Upper lobe of right lung (tissue), 1 donor: Measurements from ENCODE around the gene AUH. TPM values are rescaled to one million over a fixed set of nuclear protein-coding genes. Genes with fewer than 3 reads are reported as not detected.
"Not testable (repeated sequence)": the region's sequence is repeated elsewhere in the genome, so short reads cannot be mapped to it uniquely, and the experiment has no call there.

ENCODE experiments used
- ATAC-seq: fragments of 200-7000 bp; cut with Tn5 transposase; one replicate; pipeline ENCODE4 v1.9.1; 2020; ENCODE audit warnings: mild to moderate bottlenecking, moderate library complexity
- DNase-seq: peaks from one replicate; pipeline ENCODE4 v3.0.0-alpha.2; 2020
- H3K27ac ChIP-seq: fragments of 200-600 bp; one replicate; pipeline ENCODE4 v1.8.0; 2022
- H3K27me3 ChIP-seq: fragments of 200-600 bp; one replicate; pipeline ENCODE4 v1.8.0; 2022; ENCODE audit warnings: mild to moderate bottlenecking
- H3K36me3 ChIP-seq: fragments of 200-600 bp; one replicate; pipeline ENCODE4 v1.8.0; 2022
- H3K4me1 ChIP-seq: fragments of 200-600 bp; one replicate; pipeline ENCODE4 v1.8.0; 2022
- H3K4me3 ChIP-seq: fragments of 200-600 bp; one replicate; pipeline ENCODE4 v1.8.0; 2022; ENCODE audit warnings: mild to moderate bottlenecking
- H3K9me3 ChIP-seq: fragments of 200-600 bp; one replicate; pipeline ENCODE4 v1.8.0; 2022
- CTCF ChIP-seq: fragments of 200-600 bp; IDR thresholded peaks from one replicate; pipeline ENCODE4 v1.8.0; 2022; ENCODE audit warnings: antibody characterized with exemption
- intact Hi-C: fragments of 100-400 bp; cut with DNase I; formaldehyde crosslinking; loops from one replicate; pipeline ENCODE4 v1.11.0; 2022
- total RNA-seq: library from RNA; stranded (reverse); fragmentation: NEBNext Ultra II Directional; extraction: Animal tissue kit (Norgen Biotek cat#: 25700); gene quantifications from one replicate; pipeline ENCODE4 v1.2.1, GENCODE V29; 2021
- donor health status: DM: no; HTN: yes; CAD: no; lungs with severe emphysema.

AUH gene
- total RNA-seq, 1 donor from 2014 or later, result 18.6 TPM

DNA sequence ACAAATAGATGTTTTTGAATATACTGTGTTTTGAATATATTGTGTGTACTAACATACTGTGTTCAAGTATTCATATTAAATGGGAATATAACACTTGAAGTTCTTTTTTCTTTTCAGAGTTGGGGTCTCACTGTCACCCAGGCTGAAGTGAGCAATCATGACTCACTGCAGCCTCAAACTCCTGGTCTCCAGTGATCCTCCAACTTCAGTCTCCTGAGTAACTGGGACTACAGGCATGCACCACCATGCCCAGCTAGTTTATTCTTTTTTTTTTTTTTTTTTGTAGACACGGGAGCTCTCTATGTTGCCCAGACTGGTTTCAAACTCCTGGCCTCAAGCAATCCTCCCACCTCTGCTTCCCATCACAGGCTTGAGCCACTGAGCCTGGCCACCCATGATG is 23.2 kb upstream of the AUH start:
- no peaks in the 10 kb centered on the region for H3K36me3 ChIP-seq
- H3K9me3 ChIP-seq, result no peaks in the 10 kb centered on the region
- intact Hi-C loops, result no loop called here
- DNase-seq, result no peak
- H3K27ac ChIP-seq, result no peak overlapping the region
- no peaks in the 10 kb centered on the region for H3K4me1 ChIP-seq
- TF ChIP-seq CTCF, result no peak
- H3K4me3 ChIP-seq, result no peak overlapping the region
- ATAC-seq, result no peak
- H3K27me3 ChIP-seq, result no peaks in the 10 kb centered on the region

DNA sequence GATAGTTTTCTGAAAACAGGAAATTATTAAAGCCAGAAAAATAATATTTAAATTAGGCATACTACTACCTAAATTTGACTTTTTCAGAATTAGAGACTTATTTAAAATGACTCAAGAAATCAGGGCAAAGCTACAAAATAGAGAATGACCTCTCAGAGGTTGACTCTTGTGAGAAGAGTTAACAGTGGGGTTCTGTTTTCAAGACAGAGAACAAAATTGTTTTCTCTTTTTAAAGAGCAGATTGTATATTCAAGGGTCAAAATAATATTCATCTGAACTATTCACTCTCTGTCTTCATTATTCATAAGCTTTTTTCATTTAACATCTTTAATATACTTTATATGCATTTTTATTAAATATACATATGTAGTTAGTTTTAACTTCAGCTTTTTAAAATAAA is 21.9 kb upstream of the AUH start:
- H3K36me3 ChIP-seq, result no peaks in the 10 kb centered on the region
- intact Hi-C loops, result no loop called here
- TF ChIP-seq CTCF, result no peak
- no peak overlapping the region for H3K27ac ChIP-seq
- ATAC-seq (no peak), DNase-seq (no peak)
- no peaks in the 10 kb centered on the region for H3K27me3 ChIP-seq
- H3K4me1 ChIP-seq, result peaks cover 10% of the 10 kb centered on the region
- no peaks in the 10 kb centered on the region for H3K9me3 ChIP-seq
- no peak overlapping the region for H3K4me3 ChIP-seq

GRCh38 chr9:91382298-91382697 is 20.6 kb upstream of the AUH start:
- DNase-seq (no peak), ATAC-seq (no peak)
- no peak overlapping the region for H3K4me3 ChIP-seq
- H3K36me3 ChIP-seq, result no peaks in the 10 kb centered on the region
- no peaks in the 10 kb centered on the region for H3K27me3 ChIP-seq
- no peaks in the 10 kb centered on the region for H3K9me3 ChIP-seq
- TF ChIP-seq CTCF, result no peak
- intact Hi-C loops, result no loop called here
- H3K27ac ChIP-seq, result no peak overlapping the region
- peaks cover 15% of the 10 kb centered on the region for H3K4me1 ChIP-seq

DNA sequence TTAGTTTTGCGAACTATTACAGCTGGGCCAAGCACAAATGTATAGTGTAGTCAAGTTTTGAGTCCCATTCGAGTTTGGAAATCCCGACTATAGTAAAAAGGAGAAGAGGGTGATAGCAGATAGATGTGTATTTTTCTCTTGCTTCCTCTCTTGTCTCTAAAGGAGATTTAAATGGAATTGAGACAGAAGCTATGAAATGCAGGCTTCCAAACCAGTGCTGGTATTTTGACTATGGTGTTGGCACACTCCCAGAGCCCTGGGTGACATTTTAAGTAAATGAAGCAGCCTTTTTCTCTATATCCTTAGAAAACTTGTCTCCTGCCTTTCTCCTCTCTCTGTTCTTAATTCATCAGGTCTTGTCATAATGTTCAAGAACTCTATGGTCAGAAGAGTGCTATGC is 17.7 kb upstream of the AUH start:
- no peak for DNase-seq
- Histone ChIP-seq H3K27me3 (no peaks in the 10 kb centered on the region), H3K9me3 (no peaks in the 10 kb centered on the region), H3K27ac (no peak overlapping the region), H3K36me3 (no peaks in the 10 kb centered on the region), H3K4me3 (no peak overlapping the region), H3K4me1 (peaks cover 36% of the 10 kb centered on the region)
- no peak for TF ChIP-seq CTCF
- intact Hi-C loops, result no loop called here
- no peak for ATAC-seq

DNA sequence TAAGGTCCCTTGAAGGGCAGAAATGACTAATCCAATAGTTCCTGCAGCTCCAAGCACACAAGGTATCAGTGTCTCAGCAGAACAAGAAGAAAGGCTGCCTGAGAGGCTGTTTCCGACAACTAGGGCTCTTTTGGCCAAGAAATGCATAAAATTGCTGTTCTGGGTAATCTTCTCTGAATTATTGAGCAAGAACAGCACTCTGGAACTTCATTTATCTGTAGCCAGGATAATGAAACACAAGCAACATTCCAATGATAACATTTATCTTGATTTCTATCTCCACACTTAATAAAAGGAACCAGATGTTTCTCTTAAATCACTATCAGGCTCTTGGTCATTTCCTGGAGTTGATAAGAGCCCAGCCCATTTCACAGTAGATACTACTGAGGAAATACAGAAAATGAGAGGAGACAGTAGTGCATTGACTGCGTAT is 17.0 kb upstream of the AUH start:
- H3K4me3 ChIP-seq, result no peak overlapping the region
- intact Hi-C loops, result no loop called here
- H3K4me1 ChIP-seq, result peaks cover 36% of the 10 kb centered on the region
- DNase-seq (no peak), ATAC-seq (peak; percentile 33)
- no peaks in the 10 kb centered on the region for H3K27me3 ChIP-seq
- no peak for TF ChIP-seq CTCF
- no peaks in the 10 kb centered on the region for H3K9me3 ChIP-seq
- no peaks in the 10 kb centered on the region for H3K36me3 ChIP-seq
- no peak overlapping the region for H3K27ac ChIP-seq

- DNase-seq, ATAC-seq, intact Hi-C loops, H3K36me3 ChIP-seq, H3K27ac ChIP-seq, H3K4me3 ChIP-seq, H3K9me3 ChIP-seq, H3K27me3 ChIP-seq: not testable (repeated sequence)
- peaks cover 36% of the 10 kb centered on the region for H3K4me1 ChIP-seq
Observed at GRCh38 chr9:91378054-91378453, 16.3 kb upstream of the AUH start.
